ENCODE results near the gene LDLRAD1.
"Not testable (repeated sequence)": the region's sequence is repeated elsewhere in the genome, so short reads cannot be mapped to it uniquely, and the experiment has no call there.

The LDLRAD1 gene

GRCh38 chr1:53992085-53992874 is 25.7 kb downstream of the LDLRAD1 start:
- peak; percentile 15 for DNase-seq (ENCODE audit: low spot score)

- DNase-seq (ENCODE audit: low spot score): no peak
Measured at GRCh38 chr1:53987880-53988279, 30.1 kb downstream of the LDLRAD1 start.

- no peak for DNase-seq (ENCODE audit: low spot score)
Measured at GRCh38 chr1:53986458-53986857, 31.5 kb downstream of the LDLRAD1 start.

- no peak for DNase-seq (ENCODE audit: low spot score)
Measured at GRCh38 chr1:53984726-53985125, 33.3 kb downstream of the LDLRAD1 start.

- no peak for DNase-seq (ENCODE audit: low spot score)
Measured at GRCh38 chr1:53982763-53983104, 35.3 kb downstream of the LDLRAD1 start.

- DNase-seq (ENCODE audit: low spot score): no peak
Measured at GRCh38 chr1:53982034-53982762, 35.8 kb downstream of the LDLRAD1 start.

- no peak for DNase-seq (ENCODE audit: low spot score)
Measured at GRCh38 chr1:53981220-53981619, 36.8 kb downstream of the LDLRAD1 start.

GRCh38 chr1:53979712-53980450 is 38.1 kb downstream of the LDLRAD1 start:
- no peak for DNase-seq (ENCODE audit: low spot score)

- DNase-seq (ENCODE audit: low spot score): no peak
Measured at GRCh38 chr1:53975861-53976260, 42.1 kb downstream of the LDLRAD1 start.

GRCh38 chr1:53971718-53972117 is 46.3 kb downstream of the LDLRAD1 start:
- DNase-seq (ENCODE audit: low spot score): no peak

GRCh38 chr1:53969323-53969722 is 48.7 kb downstream of the LDLRAD1 start:
- DNase-seq (ENCODE audit: low spot score): not testable (repeated sequence)

- DNase-seq (ENCODE audit: low spot score): no peak
Measured at GRCh38 chr1:53968125-53968513, 49.9 kb downstream of the LDLRAD1 start.

- DNase-seq (ENCODE audit: low spot score): no peak
Measured at GRCh38 chr1:53967409-53968124, 50.4 kb downstream of the LDLRAD1 start.

GRCh38 chr1:53966794-53967193 is 51.2 kb downstream of the LDLRAD1 start:
- DNase-seq (ENCODE audit: low spot score): no peak

- DNase-seq (ENCODE audit: low spot score): no peak
Measured at GRCh38 chr1:53964109-53964508, 53.9 kb downstream of the LDLRAD1 start.

GRCh38 chr1:53963460-53963859 is 54.5 kb downstream of the LDLRAD1 start:
- DNase-seq (ENCODE audit: low spot score): no peak

- DNase-seq (ENCODE audit: low spot score): no peak
Measured at GRCh38 chr1:53962395-53962794, 55.6 kb downstream of the LDLRAD1 start.

GRCh38 chr1:53959664-53960250 is 58.2 kb downstream of the LDLRAD1 start:
- DNase-seq (ENCODE audit: low spot score): peak; percentile 67
